GM21447 (cell line): ENCODE measurements around the gene USP10.

Experiments used
- ATAC-seq: cut with Tn5 transposase; IDR thresholded peaks from one replicate; pipeline ENCODE4 v1.9.1; 2021; ENCODE audit not compliant: unreplicated experiment

USP10 gene

DNA sequence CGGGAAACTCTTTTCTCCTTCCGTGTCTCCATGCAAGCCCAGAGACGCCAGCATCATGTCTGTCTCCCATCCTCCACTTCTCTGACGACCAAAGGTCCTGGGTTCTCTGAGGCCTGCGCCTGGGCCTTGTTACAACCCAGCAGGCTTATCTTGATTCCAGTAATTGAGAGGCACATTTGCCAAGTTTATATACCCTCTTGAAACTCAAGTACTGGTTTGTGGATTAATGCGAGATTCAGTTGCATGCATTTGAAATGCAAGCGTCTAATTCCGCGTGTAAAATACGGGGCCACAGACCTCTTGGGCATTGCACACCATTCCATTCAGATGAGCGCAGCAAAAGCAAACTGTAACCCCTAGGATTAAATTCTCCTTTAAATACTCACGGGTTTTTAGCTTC lies 91.3 kb downstream of the USP10 start:
- no peak for ATAC-seq

DNA sequence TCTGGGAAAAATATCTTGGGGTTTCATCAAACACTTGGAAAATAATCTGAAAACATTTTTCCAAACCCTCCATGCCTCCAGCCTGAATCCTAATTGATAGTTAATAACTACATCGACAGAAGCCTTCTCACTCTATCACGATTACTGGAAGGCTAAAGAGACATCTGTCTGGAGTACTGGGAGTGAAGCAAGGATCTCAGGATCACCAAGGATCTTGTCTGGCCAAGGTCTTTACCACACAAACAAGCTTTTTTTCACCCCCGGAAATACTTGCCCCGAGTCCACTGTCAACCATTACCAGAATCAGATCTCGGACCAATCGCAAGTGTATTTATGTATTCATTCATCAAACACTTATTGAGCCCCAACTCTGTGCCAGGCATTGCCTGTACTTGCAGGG lies 91.7 kb downstream of the USP10 start:
- no peak for ATAC-seq

DNA sequence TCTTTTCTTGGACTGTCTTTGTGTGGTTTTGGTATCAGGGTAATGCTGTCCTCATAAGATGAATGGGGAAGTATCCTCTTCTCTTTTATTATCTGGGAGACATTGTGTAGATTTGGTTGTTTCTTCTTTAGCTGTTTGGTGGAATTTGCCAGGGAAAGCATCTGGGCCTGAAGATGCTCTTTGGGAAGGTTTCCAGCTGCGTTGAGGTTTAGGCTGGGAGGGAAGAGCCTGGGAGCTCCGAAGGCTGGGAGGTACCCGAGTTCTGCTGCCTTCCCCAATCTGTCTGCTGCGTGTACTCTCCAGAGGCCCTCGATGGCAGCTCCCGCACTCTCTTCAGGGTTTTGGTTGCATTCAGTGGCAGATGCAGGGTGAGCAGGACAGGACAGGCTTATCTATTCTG lies 94.4 kb downstream of the USP10 start:
- ATAC-seq = no peak

GRCh38 chr16:84794626-84795025 lies 94.8 kb downstream of the USP10 start:
- ATAC-seq = no peak

DNA sequence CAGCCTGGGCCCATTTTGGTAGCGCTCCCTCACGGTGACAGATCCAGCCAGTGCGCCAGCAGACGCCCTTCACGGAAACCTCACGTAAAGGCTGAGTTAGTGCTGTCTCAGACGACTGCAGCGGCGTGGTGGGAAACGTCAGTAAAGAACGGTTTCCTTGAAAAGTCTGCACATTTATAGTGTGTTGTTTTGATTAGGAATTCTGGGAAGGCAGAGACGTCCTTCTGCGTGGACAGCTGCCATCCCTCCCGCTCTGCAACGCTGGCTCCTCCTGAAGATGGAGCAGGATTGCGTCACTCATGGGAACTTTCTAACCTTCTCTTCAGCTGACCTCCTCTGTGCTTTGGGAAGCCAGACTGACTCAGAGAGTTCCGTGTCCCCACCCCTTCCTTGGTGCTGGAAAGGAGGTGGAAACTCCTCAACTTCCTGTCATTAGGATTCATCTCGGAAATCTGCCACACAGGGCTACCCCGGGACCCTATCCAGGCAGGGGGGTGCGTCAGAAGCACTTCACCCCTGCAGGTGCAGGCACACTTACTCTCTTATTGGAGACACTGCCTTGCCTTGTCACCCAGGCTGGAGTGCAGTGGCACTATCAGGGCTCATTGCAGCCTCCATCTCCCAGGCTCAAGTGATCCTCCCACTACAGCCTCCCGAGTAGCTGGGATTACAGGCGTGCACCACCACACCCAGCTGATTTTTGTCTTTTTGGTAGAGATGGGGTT lies 95.7 kb downstream of the USP10 start:
- ATAC-seq = no peak

DNA sequence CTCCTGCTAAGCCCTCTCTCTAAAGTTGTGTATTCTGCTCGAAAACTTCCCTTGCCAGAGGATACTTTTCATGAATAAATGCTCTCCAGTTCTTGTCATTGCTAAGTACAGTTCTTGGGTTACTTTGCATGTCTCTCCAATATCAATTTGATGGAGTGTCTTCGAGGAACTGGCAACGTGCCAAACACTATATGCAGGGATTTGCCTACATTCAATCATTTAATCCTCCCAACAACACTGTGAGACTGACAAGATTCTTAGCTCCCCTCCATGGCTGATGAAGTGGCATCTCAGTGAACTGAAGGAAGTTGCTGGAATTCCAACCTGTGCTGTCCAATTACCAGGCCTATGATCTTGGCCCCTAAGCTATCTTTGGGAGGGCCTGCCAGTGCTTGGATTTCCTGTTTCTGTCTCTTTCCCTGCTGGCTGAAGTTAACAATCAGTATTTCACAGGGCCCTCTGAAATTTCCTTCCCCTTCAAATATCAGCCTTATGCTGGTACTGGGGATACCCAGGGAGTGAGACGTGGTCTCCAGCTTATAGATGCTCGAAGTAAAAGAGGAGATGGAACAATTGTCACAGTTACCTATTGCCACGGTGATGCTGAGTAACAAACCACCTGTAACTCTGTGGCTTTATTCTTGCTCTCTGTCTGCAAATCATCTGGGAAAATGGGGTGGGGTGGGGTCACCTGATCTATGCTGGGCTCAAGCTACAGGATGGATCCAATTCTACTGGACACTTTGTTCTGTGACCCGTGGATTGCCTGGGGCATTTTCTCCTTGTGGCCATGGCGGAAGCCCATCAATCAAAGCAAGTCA lies 100.6 kb downstream of the USP10 start:
- no peak for ATAC-seq

DNA sequence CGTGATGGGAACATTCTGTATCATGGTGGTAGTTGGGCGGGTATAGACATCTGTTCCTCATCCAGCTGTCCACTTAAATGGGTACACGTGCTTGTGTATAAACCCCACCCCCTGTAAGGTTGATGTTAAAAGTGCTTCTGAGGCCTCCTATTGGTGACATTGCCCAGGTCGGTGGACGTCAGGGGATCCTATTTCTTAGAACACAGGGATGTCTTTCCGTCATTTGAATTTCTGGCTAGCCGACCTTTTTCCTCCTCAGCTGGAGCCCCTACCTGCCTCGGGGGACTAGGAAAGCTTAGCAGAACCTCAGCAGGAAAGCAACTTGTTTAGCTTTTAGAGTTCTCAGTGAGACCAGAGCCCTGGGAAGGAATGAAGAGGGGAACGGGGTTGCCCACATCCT lies 103.3 kb downstream of the USP10 start:
- no peak for ATAC-seq

DNA sequence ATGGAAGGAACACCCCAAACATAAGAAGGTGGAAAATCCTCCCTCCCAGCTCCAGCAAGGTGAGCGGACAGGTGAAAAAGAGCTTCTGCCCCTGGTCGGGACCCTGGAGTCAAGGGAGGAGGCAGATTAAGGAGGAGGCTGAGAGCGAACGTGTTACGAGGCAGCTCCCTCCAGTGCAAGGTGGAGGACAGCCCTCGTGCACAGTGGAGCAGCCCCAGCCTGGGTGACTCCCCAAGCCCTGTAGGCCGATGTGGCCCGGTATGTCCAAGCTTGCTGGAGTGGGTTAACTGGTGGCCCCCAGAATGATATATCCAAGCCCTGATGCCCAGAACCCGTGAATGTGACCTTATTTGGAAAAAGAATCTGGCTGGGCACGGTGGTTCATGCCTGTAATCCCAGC lies 104.5 kb downstream of the USP10 start:
- ATAC-seq = no peak

GRCh38 chr16:84806256-84806889 lies 106.6 kb downstream of the USP10 start:
- no peak for ATAC-seq

DNA sequence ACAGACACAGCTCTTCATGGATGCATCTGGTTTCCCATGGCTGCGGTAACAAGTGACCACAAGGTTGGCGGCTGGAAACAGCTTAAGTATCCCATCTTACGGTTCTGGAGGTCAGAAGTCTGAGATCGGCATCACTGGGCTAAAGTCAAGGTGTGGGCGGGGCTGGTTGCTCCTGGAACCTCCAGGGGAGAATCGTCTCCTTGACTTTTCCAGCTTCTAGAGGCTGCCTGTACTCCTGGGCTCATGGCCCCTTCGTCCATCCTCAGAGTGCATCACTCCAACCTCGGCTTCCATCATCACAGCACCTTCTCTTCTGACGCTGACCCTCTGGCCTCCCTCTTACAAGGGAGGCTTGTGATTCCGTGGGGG lies 107.1 kb downstream of the USP10 start:
- no peak for ATAC-seq

DNA sequence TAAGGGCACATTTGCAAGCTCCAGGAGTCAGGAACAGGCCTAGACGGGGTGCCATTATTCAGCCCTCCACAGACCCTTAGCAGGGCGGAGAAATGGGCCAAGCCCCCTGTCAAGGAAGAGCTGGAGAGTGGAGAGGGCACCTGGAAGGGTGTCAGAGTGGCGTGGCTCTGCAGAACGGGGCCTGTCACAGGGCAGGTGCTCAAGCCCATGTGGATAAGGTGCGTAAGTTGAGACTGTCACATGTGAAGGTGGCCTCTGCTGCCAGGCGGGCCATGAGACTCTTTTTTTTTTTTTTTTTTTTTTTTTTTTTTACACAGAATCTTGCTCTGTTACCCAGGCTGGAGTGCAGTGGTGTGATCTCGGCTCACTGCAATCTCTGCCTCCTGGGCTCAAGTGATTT lies 108.0 kb downstream of the USP10 start:
- ATAC-seq = no peak

- no peak for ATAC-seq
These were observed 109.0 kb downstream of the USP10 start for GRCh38 chr16:84808826-84809225.

GRCh38 chr16:84810518-84811273 lies 110.9 kb downstream of the USP10 start:
- peak; percentile 48 for ATAC-seq

DNA sequence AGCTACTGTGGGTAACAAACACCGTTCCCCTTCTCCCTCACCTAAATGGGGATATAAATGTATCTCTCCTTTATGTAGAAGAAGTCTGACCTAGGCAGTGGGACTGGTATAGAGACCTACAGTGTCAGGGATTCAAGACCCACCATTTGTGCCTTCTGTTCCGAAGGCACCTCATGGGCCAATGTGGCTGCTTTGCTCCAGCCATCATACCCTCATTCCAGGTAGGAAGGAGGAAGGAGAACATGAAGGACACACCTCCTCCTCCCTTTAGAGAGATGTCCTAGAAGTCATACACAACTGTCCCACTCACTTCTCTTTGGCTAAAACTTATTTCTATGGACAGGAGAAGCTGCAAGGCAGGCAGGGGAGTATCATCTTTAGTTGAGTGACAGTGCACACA lies 111.7 kb downstream of the USP10 start:
- no peak for ATAC-seq

GRCh38 chr16:84813141-84813934 lies 113.5 kb downstream of the USP10 start:
- ATAC-seq = no peak

DNA sequence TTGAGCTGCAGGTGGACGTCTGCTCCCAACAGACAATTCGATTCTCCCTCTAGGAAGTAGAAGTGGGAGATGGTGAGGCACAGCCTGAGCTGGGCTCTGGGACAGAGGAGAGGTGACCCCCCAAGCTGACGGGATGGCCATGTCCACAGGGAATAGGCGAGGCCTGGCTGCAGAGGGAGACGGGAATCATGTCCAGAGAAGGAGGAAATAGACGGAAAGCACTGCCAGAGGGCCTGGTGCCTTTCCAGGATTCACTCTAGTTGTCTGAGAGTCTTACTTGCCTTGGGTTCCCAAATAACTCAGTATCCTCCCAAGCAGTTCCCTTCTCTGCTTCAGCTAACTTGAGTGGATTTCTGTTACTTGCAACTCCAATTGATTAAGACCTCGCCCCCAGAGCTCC lies 115.7 kb downstream of the USP10 start:
- no peak for ATAC-seq

- no peak for ATAC-seq
These were observed 116.2 kb downstream of the USP10 start for GRCh38 chr16:84816023-84816422.

DNA sequence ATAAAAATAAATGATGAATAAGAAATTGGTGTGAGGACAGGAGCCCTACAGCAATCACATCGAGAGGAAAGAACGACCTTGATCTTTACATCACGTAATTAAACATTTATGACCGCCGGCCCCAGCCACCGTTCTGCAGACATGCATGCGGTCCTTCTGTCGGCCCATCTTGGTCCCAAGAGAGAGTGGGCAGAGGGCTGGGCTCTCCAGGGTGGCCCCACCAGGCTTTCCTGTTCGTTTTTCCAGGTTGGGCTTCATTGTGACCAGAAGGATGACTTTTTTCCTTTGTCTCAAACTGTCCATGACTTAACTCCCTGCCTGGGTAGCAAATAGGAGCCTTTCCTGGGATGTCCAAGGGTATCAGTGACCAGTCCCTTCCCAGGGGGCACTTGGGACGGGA lies 116.7 kb downstream of the USP10 start:
- ATAC-seq = no peak

GRCh38 chr16:84817206-84817605 lies 117.4 kb downstream of the USP10 start:
- no peak for ATAC-seq

GRCh38 chr16:84817613-84818012 lies 117.8 kb downstream of the USP10 start:
- no peak for ATAC-seq

DNA sequence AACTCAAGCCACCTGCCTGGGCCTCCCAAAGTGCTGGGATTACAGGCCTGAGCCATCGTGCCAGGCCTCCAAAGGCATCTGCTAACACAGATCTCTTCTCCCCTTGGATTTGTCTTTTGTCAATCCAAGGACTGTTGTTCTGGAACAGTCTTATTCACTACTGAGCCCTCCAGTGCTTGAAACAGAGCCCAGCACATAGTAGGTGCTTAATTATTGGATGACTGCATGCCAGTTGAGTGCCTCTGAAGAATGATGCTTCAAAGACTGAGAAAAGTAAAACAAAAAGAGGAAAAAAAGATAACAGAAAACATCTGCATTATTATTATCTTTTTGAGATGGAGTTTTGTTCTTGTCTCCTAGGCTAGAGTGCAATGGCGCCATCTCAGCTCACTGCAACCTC lies 118.3 kb downstream of the USP10 start:
- ATAC-seq = no peak
